NB4 (cell line): ENCODE results near the gene WNT2.
A peak's percentile ranks its signal among the peaks of the same experiment; 100 is the strongest.
"Not testable (repeated sequence)": the region's sequence is repeated elsewhere in the genome, so short reads cannot be mapped to it uniquely, and the experiment has no call there.

ENCODE experiments used
- DNase-seq: peaks from one replicate; pipeline ENCODE4 v3.0.0; 2010; ENCODE audit warnings: low read depth
- H3K4me3 ChIP-seq: one replicate; pipeline ENCODE4 v1.5.1; 2011; ENCODE audit warnings: mild to moderate bottlenecking, low read depth, low read length, moderate library complexity
- CTCF ChIP-seq: IDR thresholded peaks from one replicate; pipeline ENCODE4 v1.5.1; 2012; ENCODE audit warnings: low read depth, low read length
- MYC ChIP-seq: IDR thresholded peaks from 2 replicates; pipeline ENCODE4 v1.6.1; 2011; ENCODE audit warnings: low read depth, low read length
- POLR2A ChIP-seq: IDR thresholded peaks from 2 replicates; pipeline ENCODE4 v1.6.1; 2011; ENCODE audit warnings: mild to moderate bottlenecking; ENCODE audit not compliant: insufficient read length; ENCODE audit errors: extremely low read depth
- TF ChIP-seq, protein P1 (sequence below): IDR thresholded peaks from 2 replicates; pipeline ENCODE4 v1.6.1; 2011; ENCODE audit warnings: low read depth, low read length

WNT2 gene

DNA sequence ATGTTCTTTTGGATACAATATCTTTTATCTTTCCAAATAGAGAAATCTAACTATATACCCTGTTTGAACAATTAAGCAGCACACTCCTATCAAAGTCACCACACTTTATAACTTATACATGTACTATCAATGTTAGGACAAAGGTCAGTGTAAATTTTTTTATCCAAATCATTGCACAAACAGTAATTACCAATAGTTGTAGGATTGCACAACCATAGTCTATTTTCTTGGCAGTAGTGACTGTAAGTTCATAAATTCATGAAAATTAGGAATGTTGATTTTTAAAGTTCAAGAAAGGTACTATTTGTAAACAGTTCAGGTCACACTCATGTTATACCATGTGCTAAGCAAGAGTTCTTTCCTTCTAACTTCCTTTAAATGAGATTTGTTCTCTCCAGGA lies 9.3 kb downstream of the WNT2 start:
- no peak for DNase-seq
- H3K4me3 ChIP-seq = no peak overlapping the region
- TF ChIP-seq CTCF (no peak), MYC (no peak), POLR2A (no peak)
- TF ChIP-seq, protein P1, sequence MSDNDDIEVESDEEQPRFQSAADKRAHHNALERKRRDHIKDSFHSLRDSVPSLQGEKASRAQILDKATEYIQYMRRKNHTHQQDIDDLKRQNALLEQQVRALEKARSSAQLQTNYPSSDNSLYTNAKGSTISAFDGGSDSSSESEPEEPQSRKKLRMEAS = no peak

DNA sequence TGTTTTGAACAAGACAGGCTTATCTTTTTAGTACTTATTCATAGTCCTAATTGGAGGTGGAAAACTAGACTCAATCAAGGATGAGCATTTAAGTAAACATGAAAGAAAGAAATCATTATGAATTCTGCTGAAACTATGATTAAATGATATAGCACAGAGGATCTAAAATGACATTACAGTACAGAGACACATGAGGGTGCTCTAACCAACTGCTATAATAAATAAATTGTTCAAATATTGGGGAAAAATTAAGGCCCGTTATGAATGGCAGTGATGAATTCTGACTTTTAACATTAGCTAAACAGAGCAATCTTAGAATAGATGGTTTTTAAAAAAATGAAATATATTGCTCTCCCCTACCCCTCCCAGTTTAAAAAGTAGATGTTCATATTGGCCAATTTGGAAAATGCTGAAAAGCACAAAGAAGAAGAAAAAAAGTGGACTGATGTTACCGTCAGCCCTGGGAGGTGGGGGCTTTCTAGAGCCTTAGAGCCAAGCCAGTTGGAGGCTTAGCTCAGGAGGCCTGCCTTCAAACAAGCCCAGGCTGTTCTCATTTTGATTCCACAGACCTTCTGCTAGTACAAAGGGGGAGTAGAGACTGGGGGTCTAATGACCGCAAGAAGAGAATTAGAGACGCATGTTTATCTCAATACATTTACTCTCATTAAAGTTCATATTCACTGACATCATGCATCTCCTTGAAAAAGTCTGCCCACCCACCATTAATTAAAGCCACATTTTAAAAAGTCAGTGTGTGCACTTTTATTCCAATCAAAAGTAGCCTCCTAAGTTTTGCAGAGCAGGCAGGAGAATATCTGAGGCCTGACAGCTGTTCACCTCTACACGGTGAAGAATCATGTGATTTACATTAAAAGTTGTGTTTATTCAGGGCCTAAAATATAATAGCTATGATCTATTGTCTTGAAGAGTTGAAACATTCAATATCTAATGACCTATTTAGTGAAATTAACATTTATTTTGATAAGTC lies 10.0 kb downstream of the WNT2 start:
- TF ChIP-seq MYC (no peak), POLR2A (no peak), CTCF (no peak)
- TF ChIP-seq, protein P1 = no peak
- no peak overlapping the region for H3K4me3 ChIP-seq
- DNase-seq = no peak

DNA sequence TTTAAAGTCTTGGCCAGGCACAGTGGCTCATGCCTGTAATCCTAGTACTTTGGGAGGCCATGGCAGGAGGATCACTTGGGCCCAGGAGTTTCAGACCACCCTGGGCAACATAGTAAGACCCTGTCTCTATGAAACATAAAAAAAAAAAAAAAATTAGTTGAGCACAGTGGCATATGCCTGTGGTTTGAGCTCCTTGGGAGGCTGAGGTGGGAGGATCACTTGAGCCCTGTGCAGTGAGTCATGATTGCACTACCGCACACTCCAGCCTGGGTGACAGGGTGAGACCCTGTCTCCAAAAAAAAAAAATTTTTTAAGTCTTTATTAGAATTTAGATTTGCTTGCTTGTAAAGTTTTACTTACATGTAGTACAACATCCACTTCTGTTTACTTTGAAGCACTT lies 14.0 kb downstream of the WNT2 start:
- TF ChIP-seq POLR2A (no peak), CTCF (no peak)
- DNase-seq = peak; percentile 20

DNA sequence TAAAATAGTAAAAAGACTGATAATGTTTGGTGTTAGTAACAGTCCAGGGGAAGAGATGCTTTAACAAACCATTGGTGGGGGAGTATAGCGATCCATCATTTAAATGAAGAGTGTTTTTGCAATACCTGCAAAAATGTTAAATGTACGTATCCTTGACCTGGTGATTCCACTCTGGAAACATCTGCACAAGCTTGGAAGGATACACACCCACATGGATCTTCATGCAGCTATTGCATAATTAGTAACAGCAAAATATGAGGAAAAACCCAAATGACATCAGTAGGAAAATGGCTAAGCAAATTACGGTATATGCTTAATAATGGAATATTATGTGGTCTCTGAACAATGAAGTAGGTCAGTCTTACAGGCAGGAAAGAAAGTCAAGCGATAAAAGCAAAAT lies 20.5 kb downstream of the WNT2 start:
- TF ChIP-seq POLR2A (no peak), MYC (no peak)
- H3K4me3 ChIP-seq = no peak overlapping the region
- no peak for DNase-seq

More for the DNA sequence above, 14.0 kb downstream of the WNT2 start:
- H3K4me3 ChIP-seq = no peak overlapping the region

DNA sequence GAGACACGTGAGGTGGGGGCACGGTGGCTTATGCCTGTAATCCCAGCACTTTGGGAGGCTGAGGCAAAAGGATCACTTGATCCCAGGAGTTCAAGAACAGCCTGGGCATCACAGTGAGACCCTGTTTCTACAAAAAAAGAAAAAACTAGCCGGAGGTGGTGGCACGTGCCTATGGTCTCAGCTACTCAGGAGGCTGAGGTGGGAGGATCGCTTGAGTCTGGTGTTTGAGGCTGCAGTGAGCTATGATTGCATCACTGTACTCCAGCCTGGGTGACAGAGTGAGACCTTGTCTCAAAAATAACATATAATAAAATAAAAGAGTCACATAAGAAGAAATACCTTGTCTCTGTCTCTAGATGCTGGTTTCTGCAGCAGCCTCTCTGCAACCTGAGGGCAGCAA lies 22.4 kb downstream of the WNT2 start:
- not testable (repeated sequence) for DNase-seq

GRCh38 chr7:117297606-117298005 lies 25.3 kb downstream of the WNT2 start:
- TF ChIP-seq POLR2A (no peak), CTCF (no peak), MYC (no peak)
- TF ChIP-seq, protein P1 = no peak
- DNase-seq = no peak
- H3K4me3 ChIP-seq = no peak overlapping the region

More for the DNA sequence above, 22.4 kb downstream of the WNT2 start:
- H3K4me3 ChIP-seq = not testable (repeated sequence)

- no peak for DNase-seq
- TF ChIP-seq CTCF = no peak
- TF ChIP-seq, protein P1 = no peak
- no peak for TF ChIP-seq MYC
- TF ChIP-seq POLR2A = no peak
- no peak overlapping the region for H3K4me3 ChIP-seq
Observed at GRCh38 chr7:117296066-117296465, 26.8 kb downstream of the WNT2 start.
